HepG2 (cell line): ENCODE data around the gene CHID1. TPM values are rescaled to one million over a fixed set of nuclear protein-coding genes. Genes with fewer than 3 reads are reported as not detected.

Experiments
- ATAD3A ChIP-seq: sonication (generic); formaldehyde crosslinking; IDR thresholded peaks from 2 replicates; pipeline ENCODE4 v1.4.0; 2020; ENCODE audit warnings: missing genetic modification reagents
- CENPX ChIP-seq: sonication (generic); formaldehyde crosslinking; IDR thresholded peaks from 2 replicates; pipeline ENCODE4 v1.9.0; 2021; ENCODE audit warnings: mild to moderate bottlenecking, missing genetic modification reagents, moderate library complexity
- DNMT3B ChIP-seq: conservative IDR thresholded peaks from 2 replicates; pipeline ENCODE4 v1.6.1; 2016; ENCODE audit warnings: missing biosample characterization, control low read depth
- DZIP1 ChIP-seq: sonication (generic); formaldehyde crosslinking; IDR thresholded peaks from 2 replicates; pipeline ENCODE4 v1.5.0; 2020; ENCODE audit warnings: mild to moderate bottlenecking, missing genetic modification reagents
- GATAD2A ChIP-seq: IDR thresholded peaks from 2 replicates; pipeline ENCODE4 v1.6.1; 2016
- HOMEZ ChIP-seq: IDR thresholded peaks from 2 replicates; pipeline ENCODE4 v1.6.1; 2016; ENCODE audit warnings: low read depth
- KDM5B ChIP-seq: sonication (generic); formaldehyde crosslinking; IDR thresholded peaks from 2 replicates; pipeline ENCODE4 v1.4.0; 2020; ENCODE audit warnings: missing genetic modification reagents, mild to moderate bottlenecking, borderline replicate concordance
- MXD1 ChIP-seq: sonication (generic); formaldehyde crosslinking; IDR thresholded peaks from 2 replicates; pipeline ENCODE4 v1.4.0; 2020; ENCODE audit warnings: mild to moderate bottlenecking, missing genetic modification reagents
- NAIF1 ChIP-seq: sonication (generic); formaldehyde crosslinking; IDR thresholded peaks from 2 replicates; pipeline ENCODE4 v1.5.0; 2020; ENCODE audit warnings: mild to moderate bottlenecking, missing genetic modification reagents, borderline replicate concordance
- NKX3-1 ChIP-seq: sonication (generic); formaldehyde crosslinking; IDR thresholded peaks from 2 replicates; pipeline ENCODE4 v1.5.0; 2020; ENCODE audit warnings: missing genetic modification reagents
- PAX8 ChIP-seq: sonication (generic); formaldehyde crosslinking; IDR thresholded peaks from 2 replicates; pipeline ENCODE4 v1.8.0; 2022; ENCODE audit warnings: mild to moderate bottlenecking, missing genetic modification reagents, borderline replicate concordance
- PHB2 ChIP-seq: fragments of 450-650 bp; IDR thresholded peaks from 2 replicates; pipeline ENCODE4 v1.6.1; 2018; ENCODE audit not compliant: partially characterized antibody
- REST ChIP-seq, 2 experiments: IDR thresholded peaks; 2 replicates each; pipeline ENCODE4 v1.6.1; 2011 to 2012; ENCODE audit warnings: low read length in 2 of 2, borderline replicate concordance in 1 of 2, low read depth in 1 of 2, mild to moderate bottlenecking in 1 of 2, moderate library complexity in 1 of 2
- ZBTB38 ChIP-seq: sonication (generic); formaldehyde crosslinking; IDR thresholded peaks from 2 replicates; pipeline ENCODE4 v1.5.1; 2020; ENCODE audit warnings: mild to moderate bottlenecking, missing genetic modification reagents
- ZSCAN12 ChIP-seq: sonication (generic); formaldehyde crosslinking; IDR thresholded peaks from 2 replicates; pipeline ENCODE4 v1.9.0; 2021; ENCODE audit warnings: mild to moderate bottlenecking, missing genetic modification reagents
- ZSCAN29 ChIP-seq: sonication (generic); formaldehyde crosslinking; conservative IDR thresholded peaks from 2 replicates; pipeline ENCODE4 v1.4.0; 2020; ENCODE audit warnings: mild to moderate bottlenecking, missing genetic modification reagents
- polyA plus RNA-seq, 8 experiments: library from polyadenylated mRNA; depleted of rRNA in 3 of 8; stranded (reverse) in 7 of 8; unstranded in 1 of 8; fragments of >200 nt; fragmentation: Illumina TruSeq in 4 of 8; extraction: Trizol in 4 of 8; gene quantifications; 2 replicates each; pipeline versions ENCODE4 v1.2.1 to v1.2.3, GENCODE V29; 2011 to 2016; ENCODE audit warnings: low read depth in 4 of 8, missing spikeins in 1 of 8, mixed read lengths in 1 of 8; ENCODE audit not compliant: insufficient read depth in 1 of 8
- total RNA-seq, 5 experiments: library from RNA; depleted of rRNA; stranded (reverse); fragments of >200 nt; fragmentation: Illumina TruSeq; extraction: Trizol; gene quantifications; 2 replicates each; pipeline ENCODE4 v1.2.3, GENCODE V29; 2016; ENCODE audit warnings: low read depth in 1 of 5

The CHID1 gene
- total and polyA plus RNA-seq, 2 of the 13 experiments (the other 11 are each of a cell fraction or from before 2014, with no cell fraction given) = 65.1 to 93.6 TPM

- TF ChIP-seq PHB2 = no peak
- TF ChIP-seq DNMT3B (CRISPR knock-in tag) = no peak
- 0 out of 2 replicates have a peak, but pooled peaks have one; percentile 15 for TF ChIP-seq HOMEZ (CRISPR knock-in tag)
- TF ChIP-seq CENPX = no peak
- TF ChIP-seq MXD1 (CRISPR knock-in tag) = 0 out of 2 replicates have a peak, but pooled peaks have one; percentile 63
- peak; percentile 44; the same call in 1 of the 2 replicates for TF ChIP-seq NAIF1
- TF ChIP-seq ZSCAN29 = no peak
- peak; percentile 78 for TF ChIP-seq KDM5B (CRISPR knock-in tag)
- TF ChIP-seq PAX8 (CRISPR knock-in tag) = no peak
- TF ChIP-seq NKX3-1 (CRISPR knock-in tag) = no peak
- no peak for TF ChIP-seq DZIP1 (CRISPR knock-in tag)
- TF ChIP-seq GATAD2A = peak; percentile 62; the same call in 1 of the 2 replicates
- no peak for TF ChIP-seq ZSCAN12 (CRISPR knock-in tag)
- peak in 1 of 2 experiments; percentile 69; a peak in 2 of 4 replicates for TF ChIP-seq REST (IDR thresholded peaks at IDR 0.05; ENCODE audit: borderline replicate concordance in 1 of 2, low read depth in 1 of 2, low read length in 2 of 2)
- no peak for TF ChIP-seq ATAD3A (CRISPR knock-in tag)
- TF ChIP-seq ZBTB38 (CRISPR knock-in tag) = peak; percentile 82
These were observed 66.6 kb downstream of the CHID1 start (continued) for GRCh38 chr11:843818-844692.
